HCT116 (cell line): ENCODE measurements around the gene GRK1. TPM values are rescaled to one million over a fixed set of nuclear protein-coding genes. Genes with fewer than 3 reads are reported as not detected.

ENCODE experiments used
- total RNA-seq: library from RNA; stranded (reverse); gene quantifications from one replicate; pipeline ENCODE4 v1.2.1, GENCODE V29; 2021; ENCODE audit not compliant: unreplicated experiment

The GRK1 gene
- total RNA-seq, 1 experiment from 2014 or later = not detected

Other genes starting within 250 kb of the GRK1 start
- gene ADPRHL1, start 213.7 kb upstream of the GRK1 start, total RNA-seq = 12.6 TPM
- 25.4 TPM for gene DCUN1D2, start 176.5 kb upstream of the GRK1 start, total RNA-seq
- gene TFDP1, start 82.5 kb upstream of the GRK1 start, total RNA-seq = 169 TPM
- gene ATP4B, start 9.0 kb upstream of the GRK1 start, total RNA-seq = not detected
- gene TMEM255B, start 92.0 kb downstream of the GRK1 start, total RNA-seq = 7.7 TPM
- gene GAS6, start 196.9 kb downstream of the GRK1 start, total RNA-seq = 49.4 TPM